Activated T-cell treated with anti-CD3 and anti-CD28 coated beads, Interleukin-2, amount 50 U/mL, for 1 hour (primary cell): ENCODE measurements around the gene ALOX5AP.

Source experiments
- DNase-seq: peaks from one replicate; pipeline ENCODE4 v3.0.0-alpha.2; 2020

ALOX5AP gene

DNA sequence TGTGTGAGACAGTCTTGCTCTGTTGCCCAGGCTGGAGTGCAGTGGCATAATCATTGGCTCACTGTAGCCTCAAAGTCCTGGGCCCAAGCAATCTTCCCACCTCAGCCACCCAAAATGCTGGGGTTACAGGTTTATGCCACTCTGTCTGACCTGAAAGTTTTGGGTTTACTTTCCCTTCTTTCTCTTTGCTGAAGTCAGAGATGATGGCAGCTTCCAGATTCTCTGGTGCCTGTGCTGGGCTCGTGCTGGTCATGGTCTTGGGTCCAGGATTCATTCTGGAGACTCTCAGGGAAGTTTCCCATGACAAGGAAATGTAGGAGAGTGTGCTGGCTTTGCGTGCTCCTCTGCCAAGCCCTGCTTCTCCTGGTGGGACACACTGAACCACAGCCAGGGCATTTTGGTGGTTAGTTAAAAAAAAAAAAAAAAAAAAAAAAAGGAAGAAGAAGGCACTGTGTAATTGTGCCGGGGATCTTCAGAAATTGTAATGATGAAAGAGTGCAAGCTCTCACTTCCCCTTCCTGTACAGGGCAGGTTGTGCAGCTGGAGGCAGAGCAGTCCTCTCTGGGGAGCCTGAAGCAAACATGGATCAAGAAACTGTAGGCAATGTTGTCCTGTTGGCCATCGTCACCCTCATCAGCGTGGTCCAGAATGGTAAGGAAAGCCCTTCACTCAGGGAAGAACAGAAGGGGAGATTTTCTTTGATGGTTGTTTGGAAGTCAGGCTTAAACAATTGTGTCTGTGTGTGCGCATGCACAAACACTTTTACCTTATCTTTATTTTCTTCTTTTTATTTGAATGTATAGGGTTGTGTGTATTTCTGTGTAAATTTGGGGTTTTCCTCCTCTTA is at the start of gene ALOX5AP:
ALOX5AP (plus strand) TSS at position 519 of the 847 bp plus-strand sequence; CDS start at position 582, 63 bp downstream.
- DNase-seq = no peak

DNA sequence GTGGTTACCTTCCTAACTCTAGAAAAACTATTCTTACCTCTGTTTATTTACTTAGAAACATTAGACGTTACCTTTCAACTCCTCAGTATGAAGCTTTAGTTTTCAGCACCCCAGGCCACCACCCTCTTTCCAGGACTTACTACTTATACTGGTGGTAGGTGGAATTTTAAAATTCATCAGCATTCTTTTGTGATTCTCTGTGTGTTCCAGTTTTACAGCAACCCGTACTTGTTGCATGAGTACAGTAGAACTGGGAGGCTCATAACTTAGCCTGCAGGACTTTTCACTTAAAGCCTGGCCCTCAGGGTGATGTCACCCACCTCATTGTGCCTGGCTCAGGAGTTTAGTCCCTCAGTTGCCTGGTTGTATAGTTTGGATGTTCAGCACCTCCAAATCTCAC is 49.4 kb upstream of the ALOX5AP start:
- DNase-seq = no peak

DNA sequence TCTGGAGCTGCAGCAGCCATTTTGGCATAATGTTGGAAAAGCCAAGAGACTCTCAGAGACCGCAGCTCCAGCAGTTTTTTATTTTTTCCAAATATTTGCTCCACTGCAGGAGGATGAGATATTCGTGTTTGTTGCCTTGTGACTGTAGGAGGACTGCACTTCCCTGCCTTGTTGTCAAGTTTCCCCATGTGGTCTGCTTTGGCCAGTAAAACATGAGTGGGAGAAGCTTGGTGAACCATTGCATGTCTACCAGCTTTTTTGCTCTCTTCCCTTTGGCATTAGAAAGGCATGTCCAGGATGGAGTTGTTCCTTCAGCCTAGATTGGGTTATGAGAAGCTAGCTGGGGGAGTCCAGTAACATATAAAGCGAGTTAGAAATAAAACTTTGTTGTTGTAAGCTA is 47.7 kb upstream of the ALOX5AP start:
- DNase-seq = no peak

DNA sequence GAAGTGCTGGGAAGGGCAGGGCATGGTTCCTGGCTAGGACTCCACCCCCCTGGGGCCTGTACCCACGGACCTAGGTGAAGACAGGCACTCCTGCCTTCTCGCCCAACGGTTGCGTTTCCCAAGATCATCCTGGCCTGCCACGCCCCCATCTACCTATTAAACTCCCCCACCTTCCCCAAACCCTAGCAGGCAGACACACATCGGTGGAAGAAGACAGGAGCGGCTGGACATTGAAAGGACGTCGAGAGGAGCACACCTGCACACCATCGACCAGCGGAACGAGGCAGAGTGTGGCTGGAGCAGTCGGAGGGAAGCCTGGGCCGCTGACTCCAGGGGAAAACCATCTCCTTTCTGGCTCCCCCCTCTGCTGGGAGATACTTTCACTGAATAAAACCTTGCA is 45.6 kb upstream of the ALOX5AP start:
- no peak for DNase-seq

DNA sequence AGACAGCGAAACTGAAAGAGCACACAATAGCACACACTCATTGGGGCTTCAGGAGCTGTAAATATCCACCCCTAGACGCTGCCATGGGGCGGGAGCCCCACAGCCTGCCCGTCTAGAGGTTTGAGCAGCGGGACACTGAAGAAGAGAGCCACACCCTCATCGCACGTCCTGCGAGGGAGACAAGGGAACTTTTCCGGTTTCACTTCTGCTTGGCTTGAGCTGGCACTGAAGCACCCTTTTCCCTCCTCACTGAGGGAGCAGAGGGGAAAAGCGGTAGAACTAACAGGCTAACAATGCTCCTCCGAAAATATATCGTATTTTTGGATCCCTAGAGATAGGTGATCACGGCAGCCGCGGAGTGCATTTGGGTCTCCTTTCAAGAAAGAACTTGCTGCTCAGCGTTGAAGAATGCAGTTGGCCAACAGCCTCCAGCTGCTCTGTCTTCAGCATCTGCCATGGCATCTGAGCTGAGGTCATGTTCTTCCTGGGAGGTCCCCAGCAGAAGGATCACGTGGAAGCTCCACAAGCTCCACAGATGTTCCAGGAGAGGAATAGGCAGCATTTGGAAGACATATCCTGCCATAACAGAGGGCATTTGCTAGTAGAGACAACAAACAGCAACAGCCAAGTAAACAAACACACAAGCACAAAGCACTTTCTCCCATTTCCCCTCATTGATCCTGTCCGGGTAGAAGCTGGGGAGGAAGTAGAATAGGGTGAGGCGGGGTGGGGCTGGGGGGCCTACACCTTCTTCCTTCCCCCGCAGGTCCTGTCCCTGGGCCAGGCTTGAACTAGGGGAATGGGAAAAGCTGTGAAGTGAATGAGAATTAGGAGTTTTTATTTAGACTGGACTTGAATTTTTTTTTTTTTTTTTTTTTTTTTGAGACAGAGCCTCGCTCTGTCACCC is 44.8 kb upstream of the ALOX5AP start:
- DNase-seq = peak; percentile 23

DNA sequence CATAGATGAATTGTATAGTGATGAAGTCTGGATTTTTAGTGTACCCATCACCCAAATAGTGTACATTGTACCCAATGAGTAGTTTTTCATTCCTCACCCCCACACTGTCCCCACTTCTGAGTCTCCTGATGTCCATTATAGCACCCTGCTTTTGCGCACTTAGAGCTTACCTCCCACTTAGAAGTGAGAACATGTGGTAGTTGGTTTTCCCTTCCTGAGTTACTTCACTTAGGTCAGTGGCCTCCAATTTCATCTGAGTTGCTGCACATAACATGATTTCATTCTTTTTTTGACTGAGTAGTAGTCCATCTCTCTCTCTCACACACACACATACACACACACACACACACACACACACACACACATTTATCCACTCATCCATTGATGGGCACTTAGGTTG is 43.2 kb upstream of the ALOX5AP start:
- no peak for DNase-seq

DNA sequence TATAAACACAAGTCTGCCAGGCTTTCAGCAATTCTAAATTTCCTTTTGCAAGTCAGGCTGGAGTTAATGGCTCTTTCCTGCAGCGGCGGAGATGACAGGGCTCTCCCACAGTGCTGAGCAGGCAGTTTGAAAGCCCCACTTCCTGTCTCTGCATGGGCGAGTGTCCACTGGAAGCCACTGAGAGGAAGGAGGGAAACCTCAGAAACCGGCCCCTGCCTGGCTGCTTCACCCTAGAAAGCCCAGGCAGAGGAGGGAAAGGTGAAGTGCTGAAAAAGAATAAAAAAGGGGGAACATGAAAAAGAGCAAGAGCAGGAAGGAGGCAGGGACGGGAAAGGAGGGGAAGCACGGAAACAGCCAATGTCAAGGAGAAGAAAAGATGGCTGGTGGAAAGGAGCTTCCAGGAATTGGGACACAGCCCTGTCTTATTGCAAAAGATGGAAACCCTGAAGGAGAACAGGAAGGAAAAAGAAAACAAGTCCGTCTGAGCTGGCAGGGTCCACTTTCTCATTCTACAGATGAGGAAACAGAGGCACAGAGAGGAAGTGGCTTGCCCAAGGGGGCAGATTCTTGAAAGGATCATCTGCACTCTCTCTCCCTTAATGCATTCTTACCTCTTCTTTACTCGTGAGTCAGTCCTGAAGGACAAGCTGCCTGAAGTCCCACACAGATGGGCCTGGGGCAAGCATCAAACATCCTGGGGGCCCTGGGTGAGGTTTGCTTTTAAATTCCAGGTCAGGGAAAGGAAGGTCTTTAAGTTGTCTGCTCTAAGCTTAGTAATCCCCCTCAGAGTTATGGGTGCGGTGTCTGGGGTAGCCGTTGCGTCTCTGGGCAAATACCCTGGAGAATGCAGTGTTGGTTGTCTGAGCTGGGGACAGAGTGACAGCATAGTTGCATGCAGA is 38.8 kb upstream of the ALOX5AP start:
- no peak for DNase-seq

DNA sequence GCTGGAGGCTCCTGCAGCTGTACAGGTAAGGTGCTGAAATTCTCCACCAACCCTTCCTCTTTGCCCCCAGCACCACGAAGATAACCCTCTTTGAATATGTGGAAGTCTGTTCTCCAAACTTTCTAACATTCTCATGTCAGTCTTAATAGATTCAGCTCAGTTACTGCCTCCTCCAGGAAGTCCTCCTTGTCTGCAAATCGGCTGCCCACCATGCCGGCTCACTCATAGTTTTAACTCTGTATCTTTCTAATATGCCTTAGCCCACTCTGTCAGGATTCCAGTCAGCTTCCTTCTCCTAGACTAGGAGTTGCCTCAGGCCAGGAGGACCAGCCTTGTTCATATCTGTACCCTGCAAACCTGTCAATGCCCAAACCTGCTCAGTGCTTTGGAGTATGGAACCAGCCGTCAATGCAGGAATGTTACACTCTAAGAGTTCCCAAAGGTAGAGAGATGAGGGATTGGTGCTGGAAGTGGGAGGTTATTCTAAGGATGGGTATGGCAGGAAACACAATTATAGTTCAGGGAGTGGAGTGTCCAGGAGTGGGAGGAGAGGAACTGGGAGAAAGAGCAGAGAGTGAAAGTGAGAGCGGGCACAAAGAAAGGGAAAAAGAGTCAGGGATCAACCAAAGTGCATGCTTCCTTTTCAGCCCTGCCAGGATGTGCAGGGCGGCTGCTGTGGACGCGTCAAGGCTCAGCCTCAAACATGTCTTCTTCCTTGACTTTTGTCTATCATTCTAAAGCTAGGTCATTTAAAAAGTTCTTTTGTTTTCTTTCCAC is 38.0 kb upstream of the ALOX5AP start:
- no peak for DNase-seq

DNA sequence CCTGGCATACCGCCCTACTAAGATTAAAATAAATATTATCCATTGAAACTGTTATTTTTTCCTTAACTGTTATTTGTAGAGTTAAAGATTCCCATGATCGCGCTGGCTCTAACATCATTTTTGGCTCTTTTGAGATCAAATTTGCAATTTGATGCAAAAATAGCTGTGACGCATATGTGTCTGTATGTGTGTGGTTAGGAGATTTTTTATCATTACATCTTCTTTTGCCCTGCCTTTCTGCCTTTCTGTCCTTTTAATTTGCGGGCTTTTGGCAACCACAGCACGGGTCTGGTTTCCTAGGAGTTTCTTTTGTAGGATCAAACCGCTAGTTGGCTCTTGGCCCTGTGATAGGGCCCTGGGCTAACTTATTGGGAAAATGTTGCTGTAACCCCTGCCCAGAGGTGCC is 37.3 kb upstream of the ALOX5AP start:
- no peak for DNase-seq

DNA sequence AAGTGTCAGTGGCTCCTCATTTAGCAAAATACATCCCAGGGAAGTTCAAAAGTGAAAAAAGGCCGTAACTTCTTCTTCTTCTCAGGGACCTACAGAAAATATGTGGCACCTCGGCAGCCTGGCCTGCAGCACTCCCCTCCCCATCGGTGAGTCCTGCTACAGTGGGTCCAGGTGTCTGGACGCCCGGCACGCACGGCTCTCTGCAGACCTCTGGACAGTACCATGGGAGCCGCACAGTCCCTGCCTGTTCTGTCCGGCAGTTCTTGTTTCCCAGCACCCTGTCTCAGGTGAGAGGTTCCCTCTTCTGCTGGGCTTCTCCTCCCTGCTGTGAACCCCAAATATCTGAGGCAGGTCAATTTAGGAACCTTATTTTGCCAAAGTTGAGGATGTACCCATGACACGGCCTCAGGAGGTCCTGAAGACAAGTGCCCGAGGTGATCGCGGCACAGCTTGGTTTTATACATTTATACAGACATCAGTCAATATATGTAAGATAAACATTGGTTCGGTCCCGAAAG is 36.8 kb upstream of the ALOX5AP start:
- no peak for DNase-seq

DNA sequence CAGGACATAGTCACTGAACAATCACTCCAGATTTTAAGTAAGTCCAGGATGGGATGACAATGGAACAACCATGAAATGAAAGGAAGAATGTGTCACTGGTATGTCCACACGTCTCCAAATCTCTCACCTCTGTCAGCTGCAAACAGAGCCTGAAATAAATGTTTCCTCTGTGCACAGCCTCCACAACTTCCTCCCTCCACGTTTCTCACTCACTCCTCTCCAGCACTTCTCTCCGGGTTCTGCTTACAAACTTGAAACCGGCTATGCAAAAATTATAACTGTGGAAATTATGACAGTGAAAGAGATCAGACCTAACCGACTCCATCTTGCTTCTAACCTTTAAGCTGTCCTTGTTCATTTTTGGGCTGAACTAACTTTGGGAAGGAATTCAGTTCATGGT is 35.0 kb upstream of the ALOX5AP start:
- no peak for DNase-seq

DNA sequence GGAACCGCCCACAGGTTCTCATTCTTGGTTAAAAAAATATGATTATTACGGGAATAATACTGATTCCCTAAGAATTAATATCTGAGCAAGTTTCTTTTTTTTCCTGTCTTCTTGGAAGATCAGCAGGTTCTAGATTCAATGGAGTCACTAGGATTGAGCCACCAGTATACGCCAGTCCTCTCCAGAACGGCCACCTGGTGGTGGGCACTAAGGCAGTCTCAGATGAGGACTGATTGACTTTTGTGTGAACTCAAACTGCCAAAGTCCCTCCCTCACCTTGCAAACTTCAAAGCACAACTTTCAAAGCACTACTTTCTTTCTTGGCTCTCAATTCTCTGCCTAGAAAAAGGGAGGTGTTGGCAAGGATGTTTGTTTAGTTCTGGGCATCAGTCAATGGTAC is 33.3 kb upstream of the ALOX5AP start:
- DNase-seq = no peak

DNA sequence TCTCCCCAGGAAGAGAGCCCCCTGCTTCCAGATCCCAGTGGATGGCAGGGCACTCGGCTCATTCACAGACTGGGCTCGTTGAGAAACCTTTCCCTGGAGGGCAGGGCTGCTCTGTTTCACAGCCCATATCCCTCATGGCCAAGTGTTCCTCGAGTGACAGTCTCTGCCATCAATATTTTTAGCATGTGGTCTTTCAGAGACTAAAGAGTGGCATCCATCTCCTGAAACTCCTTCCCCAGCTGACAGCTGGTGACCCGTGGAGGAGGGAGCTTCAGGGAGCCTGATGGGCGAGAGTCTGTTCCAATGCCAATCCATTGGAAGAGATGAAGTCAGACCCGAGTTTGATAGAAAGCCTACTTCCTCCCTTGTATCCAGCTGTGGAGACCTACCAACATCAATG is 30.7 kb upstream of the ALOX5AP start:
- no peak for DNase-seq

DNA sequence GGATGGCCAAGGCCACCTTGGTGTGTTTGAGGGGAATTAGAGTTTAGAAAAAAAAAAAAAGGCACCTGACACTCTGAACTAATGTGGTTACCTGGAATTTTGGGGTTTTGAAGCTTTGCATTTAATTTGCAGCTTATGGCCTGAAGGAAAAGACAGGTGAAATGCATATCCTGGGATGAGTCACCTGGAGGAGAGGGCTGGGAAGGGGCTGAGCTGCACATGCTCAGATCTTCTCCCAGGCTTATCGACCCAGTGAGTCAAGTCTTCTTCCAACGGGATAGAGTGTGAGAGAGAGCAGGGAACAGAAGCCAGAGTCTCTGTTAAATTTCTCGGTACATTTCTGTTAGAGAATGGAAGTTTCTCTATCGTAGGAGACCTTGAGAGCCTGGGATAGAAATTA is 29.7 kb upstream of the ALOX5AP start:
- DNase-seq = no peak

DNA sequence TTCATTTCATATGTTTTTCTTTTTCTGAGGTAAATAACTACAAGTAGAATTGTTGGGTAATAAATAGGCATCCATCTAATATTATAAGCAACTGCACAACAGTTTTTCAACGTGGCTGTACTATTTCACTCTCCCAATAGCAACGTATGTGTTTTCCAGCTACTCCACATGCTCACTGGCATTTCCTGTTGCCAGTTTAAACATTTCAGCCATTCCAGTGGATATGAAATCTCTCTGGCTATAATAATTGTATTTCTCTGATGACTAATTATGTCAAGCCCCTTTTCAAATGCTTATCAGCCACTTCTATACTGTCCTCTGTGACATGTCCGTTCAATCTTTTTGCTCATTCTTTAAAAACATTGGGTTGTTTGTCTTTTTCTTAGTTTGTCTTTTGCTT is 26.8 kb upstream of the ALOX5AP start:
- DNase-seq = no peak

DNA sequence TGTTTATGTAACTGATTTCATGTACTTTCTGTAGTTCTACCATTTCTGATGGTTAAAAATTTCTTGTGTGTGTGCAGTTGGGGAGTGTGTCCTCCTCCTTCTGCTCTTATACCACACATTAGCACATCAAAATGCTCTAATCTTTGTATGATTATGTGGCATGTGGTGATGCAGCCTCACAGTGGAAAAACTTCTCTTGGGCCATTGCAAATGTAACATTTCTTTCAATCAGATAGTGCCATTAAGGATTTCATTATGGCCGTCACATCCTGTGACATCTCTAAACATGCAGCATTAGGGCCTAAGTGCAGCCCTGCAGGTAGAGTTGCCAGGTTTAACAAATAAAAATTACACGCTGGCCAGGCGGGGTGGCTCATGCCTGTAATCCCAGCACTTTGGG is 24.9 kb upstream of the ALOX5AP start:
- DNase-seq = no peak

DNA sequence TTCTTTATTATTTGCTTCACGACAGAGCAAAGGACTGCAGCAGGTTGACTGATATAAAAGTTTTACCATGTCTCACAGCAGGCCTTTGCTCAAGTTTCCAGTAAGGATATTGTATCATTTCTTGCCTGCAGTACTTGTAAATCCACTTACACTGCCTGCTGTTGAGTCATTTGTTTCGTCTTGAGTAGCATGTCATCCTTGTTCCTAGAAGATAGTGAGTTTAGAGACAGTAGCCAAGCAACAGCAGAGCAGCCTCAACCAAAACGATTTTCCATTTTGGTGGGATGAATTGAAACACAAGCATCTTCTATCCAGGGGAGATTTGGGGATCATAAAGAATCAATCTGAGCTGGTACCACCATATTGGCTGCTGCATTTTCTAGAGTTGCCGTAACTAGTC is 24.0 kb upstream of the ALOX5AP start:
- no peak for DNase-seq

DNA sequence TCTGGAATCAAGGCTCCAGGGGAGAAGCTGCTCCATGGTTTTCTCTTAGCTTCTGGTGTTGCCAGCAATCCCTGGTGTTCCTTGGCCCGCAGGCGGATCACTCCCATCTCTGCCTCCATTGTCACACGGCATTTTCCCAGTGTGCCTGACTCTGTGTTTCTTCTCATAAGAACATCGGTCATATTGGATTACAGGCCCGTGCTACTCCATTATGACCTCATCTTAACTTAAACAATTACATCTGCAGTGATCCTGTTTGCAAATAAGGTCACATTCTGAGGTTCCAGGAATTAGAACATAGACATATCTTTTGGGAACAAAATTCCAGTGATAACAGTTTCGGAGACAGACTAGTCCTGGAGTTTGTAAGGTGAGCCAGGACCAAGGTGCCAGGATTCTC is 23.5 kb upstream of the ALOX5AP start:
- DNase-seq = no peak

DNA sequence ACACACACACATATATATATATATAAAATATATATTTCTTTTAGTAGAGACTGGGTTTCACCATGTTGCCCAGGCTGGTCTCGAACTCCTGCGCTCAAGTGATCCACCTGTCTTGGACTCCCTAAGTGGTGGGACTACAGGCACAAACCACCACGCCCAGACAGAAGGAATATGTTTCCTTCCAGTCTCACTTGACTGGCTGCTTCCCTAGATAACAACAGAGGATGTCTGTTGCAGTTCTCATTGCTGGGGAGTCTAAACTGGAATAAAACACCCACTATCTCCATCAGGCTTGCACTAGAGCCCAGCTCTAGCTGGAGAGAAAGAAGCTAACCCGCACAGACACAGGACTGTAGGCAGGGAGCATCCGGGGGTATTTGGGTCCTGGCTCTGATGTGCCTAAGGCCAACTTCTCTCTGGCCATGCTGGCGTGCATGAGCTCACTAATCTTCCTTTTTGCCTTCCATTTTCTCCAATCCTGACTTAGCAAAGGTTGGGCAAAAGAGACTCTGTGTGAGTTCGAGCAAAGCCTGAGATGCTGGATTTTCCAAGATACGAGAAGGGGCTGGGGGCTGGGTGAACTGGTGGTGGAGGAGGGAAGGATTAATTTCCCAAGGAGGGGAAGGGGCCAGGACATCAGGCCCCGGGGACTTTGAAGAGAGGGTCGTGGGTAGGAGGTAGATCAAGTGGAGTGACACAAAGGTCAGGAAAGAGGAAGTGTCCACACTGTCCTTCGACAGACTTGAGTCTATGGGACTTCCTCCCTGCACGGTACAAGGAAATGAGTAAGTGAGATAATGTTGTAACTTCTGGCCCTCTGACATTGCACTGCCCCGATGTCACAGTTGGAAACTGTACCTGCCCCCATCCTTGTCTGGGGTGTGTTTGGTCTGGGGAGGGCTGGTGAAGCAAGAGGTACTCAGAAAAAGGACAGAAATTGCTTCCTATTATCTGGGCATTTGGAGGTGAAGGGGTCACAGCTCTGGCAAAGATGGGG is 22.5 kb upstream of the ALOX5AP start:
- no peak for DNase-seq

DNA sequence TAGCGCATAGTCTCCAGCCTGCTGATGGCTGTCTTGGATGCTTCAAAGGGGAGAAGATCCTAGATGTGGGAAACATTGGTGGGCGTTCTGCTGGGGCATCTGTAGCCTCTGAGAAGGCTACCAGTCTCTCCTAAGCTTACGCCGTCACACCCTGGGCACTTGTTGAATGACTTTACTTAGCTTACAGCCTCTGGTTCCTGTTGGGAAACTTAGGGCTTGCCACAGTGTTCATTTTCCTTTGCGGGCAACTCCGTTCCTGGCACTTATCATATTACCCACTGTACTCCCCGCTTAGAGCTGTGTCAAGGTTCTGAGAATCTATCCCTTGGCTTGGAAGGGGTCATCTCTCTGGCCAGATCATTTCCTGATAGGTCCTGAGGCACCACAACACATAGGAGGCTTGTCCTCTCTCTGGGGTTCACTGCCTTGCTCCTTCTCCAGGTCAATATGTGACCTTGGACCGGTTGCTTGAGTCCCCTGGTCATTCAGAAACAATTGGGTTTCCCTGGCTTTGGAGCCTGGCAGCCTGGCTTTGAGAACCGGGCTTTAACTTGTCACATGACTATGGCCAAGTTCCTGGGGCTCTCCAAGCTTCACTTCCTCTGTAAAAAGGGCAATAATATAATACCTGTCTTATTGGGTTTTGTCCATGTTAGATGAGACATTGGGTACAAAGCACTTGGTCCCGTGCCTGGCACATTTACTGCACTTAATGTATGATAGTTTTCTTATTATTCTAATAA is 20.5 kb upstream of the ALOX5AP start:
- no peak for DNase-seq
